GM18502 (cell line): ENCODE measurements around the gene PAGR1.
A peak's percentile ranks its signal among the peaks of the same experiment; 100 is the strongest.
"Not testable (repeated sequence)": the region's sequence is repeated elsewhere in the genome, so short reads cannot be mapped to it uniquely, and the experiment has no call there.

ENCODE experiments used
- ATAC-seq: cut with Tn5 transposase; IDR thresholded peaks from one replicate; pipeline ENCODE4 v1.9.1; 2021; ENCODE audit warnings: mild to moderate bottlenecking; ENCODE audit not compliant: unreplicated experiment, poor library complexity

The PAGR1 gene

DNA sequence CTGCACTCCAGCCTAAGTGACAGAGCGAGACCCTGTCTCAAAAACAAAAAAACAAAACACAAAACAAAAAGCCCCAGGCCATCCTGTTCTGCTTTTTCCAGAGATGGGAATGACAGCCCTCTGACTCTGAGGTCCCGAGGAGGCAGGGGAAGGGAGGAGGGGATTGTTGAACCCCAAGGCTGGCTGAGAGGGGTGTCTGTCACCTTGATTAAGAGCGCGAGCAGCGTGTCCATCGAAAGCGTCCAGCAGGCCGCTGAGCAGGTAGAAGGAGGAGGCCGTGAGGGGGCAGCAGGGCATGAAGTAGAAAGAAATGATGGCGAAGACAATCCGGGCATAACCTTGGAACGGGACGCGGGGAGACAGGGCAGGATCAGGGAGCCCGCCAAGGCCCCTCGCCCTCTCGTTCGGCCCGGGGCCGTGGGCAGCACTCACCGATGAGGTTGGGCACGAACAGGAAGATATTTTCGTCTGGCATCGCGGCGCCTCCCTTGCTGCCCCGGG, 46.5 kb downstream of the PAGR1 start:
- peak; percentile 7 for ATAC-seq

DNA sequence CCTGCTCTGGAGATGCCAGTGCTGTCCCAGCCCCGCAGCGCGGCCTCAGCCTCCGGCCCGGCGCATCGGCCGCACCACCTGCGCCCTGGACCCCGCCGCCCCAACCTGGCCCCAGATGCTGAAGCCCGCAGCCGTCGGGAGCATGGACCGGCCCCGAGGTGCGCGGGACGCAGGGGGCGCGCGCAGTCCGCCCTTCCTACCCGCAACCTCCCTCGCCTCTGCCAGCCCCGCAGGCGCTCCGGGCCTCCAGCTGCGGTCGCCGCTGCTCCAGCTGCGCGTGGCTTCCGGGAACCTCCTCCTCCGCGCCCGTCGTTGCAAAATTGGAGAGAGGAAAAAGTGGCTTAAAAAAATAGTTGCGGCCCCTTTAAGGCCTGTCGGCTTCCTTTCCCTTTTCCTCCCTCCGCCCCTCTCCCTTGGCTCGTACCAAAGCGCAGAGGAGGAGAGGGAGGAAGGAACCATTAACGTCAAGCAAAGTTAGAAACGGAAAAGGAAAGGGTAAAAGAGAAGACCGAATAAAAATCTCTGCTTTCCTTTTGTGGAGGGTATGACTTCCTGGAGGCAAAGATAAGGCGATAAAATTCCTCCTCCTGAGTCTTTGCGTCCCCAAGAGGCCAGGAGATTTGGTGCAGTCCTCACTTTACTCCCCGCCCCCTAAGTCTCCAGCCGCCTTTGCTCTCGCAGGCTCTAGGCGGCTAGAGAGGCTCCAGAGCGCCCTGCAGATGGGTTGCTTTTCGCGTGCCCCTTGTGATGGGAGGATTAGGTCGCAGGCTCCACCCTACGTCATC, 47.1 kb downstream of the PAGR1 start, which contains the start of gene CDIPT:
Gene CDIPT (minus strand): TSS at position 343 of the 785 bp plus-strand sequence. CDS start 369 bp downstream, outside the sequence.
- peak; percentile 93 for ATAC-seq

DNA sequence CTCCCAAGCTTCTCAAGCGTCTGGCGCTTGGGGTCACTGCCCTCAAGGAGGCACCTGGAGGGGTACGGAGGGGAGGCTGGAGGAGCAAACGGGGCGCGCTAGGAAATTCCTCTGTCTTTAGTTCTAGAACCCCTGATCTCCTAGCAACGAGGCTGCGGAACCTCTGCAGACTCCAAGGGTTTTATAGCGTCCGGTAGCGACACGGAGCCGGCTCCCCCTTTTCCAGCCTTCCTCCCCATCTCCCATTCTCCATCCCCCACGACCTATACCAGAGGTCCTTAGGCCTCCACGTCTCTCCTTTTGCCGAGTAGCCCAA, 47.7 kb downstream of the PAGR1 start:
- ATAC-seq = no peak

DNA sequence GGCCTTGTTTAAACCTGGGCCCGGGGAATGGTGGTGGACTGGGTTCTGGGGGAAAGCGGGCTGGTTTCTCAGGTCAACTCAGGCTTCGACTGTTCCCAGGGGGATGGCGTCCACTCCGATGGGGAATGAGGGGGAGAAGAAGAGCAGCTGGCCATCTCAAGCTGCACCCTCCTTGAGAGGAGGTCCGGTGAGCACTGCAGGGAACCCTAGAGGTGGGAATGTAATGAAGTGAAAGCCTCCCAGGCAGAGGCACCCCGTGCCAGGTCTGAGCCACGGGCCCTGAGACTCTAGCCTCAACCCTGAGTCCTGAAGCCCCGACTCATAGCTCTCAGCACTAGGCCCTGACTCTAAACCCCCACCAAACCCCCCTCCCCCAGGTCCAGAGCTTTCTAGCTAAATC, 48.3 kb downstream of the PAGR1 start:
- no peak for ATAC-seq

DNA sequence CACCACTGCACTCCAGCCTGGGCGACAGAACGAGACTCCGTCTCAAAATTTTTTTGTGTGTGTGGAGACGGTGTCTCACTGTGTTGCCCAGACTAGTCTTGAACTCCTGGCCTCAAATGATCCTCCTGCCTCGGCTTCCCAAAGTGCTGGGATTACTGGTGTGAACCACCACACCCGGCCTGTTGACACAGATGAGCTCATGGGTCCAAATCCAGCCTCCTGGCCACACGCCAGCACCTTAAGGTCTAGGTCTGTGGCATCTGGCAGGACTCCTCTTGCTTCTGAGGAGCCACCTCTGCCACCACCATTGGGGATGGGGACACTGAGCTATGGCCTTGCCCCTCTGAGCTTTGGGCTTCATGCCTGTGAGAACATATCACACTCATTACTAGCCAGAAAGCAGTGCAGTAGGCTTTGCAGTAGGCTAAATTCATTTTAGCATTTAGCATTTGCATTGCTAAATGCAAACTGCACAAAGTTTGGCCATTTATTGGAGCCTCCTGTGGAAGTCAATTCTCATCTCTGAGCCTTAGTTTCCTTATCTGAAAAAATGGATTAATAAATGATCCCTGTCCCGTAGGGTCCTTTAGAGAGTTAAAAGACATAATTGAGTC, 52.6 kb downstream of the PAGR1 start:
- no peak for ATAC-seq

DNA sequence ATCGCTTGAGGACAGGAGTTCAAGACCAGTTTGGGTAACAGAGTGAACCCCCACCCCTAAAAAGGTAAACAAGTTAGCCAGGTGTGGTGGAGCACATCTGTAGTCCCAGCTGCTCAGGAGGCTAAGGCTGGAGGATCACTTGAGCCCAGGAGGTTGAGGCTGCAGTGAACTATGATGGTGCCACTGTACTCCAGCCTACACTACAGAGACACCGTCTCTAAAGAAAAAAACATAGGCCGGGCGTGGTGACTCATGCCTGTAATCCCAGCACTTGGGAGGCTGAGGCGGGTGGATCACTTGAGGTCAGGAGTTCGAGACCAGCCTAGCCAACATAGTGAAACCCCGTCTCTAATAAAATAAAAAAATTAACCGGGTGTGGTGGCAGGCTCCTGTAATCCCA, 53.1 kb downstream of the PAGR1 start:
- ATAC-seq = not testable (repeated sequence)
